ENCODE data around the gene ZSCAN21. TPM values are rescaled to one million over a fixed set of nuclear protein-coding genes. Genes with fewer than 3 reads are reported as not detected.
"Not testable (repeated sequence)": the region's sequence is repeated elsewhere in the genome, so short reads cannot be mapped to it uniquely, and the experiment has no call there.

ZSCAN21 gene
- polyA plus RNA-seq, 1 experiment = 10.6 TPM

- Histone ChIP-seq H3K4me3 (ENCODE audit: low read depth, low read length) (no peak overlapping the region), H3K36me3 (ENCODE audit: control insufficient read depth, insufficient read depth, low read length) (no peaks in the 10 kb centered on the region), H3K27me3 (ENCODE audit: control insufficient read depth, insufficient read depth, low read length) (peaks cover 5% of the 10 kb centered on the region)
- DNase-seq (ENCODE audit: low read depth) = no peak
- CTCF ChIA-PET = interaction anchor here (0.6 to 1.6 kb wide), 3 partner anchors 14 to 26 kb away, joined by 3 to 5 read pairs (median 4); no protein-coding TSS in a partner anchor
- no peak for TF ChIP-seq CTCF (IDR thresholded peaks at IDR 0.05; ENCODE audit: insufficient read depth, low read depth, low read length)
- POLR2A ChIA-PET = no interaction called here
Observed at GRCh38 chr7:100008525-100008924, 41.0 kb upstream of the ZSCAN21 start.

- H3K27me3 ChIP-seq (ENCODE audit: control insufficient read depth, insufficient read depth, low read length); DNase-seq (ENCODE audit: low read depth); H3K36me3 ChIP-seq (ENCODE audit: control insufficient read depth, insufficient read depth, low read length); CTCF ChIA-PET; POLR2A ChIA-PET; H3K4me3 ChIP-seq (ENCODE audit: low read depth, low read length): not testable (repeated sequence)
Observed at GRCh38 chr7:100009952-100010351, 39.6 kb upstream of the ZSCAN21 start.

GRCh38 chr7:100010901-100011300 is 38.7 kb upstream of the ZSCAN21 start:
- Histone ChIP-seq H3K4me3 (ENCODE audit: low read depth, low read length) (no peak overlapping the region), H3K27me3 (ENCODE audit: control insufficient read depth, insufficient read depth, low read length) (peaks cover 3% of the 10 kb centered on the region; the same call in 1 of the 2 replicates), H3K36me3 (ENCODE audit: control insufficient read depth, insufficient read depth, low read length) (no peaks in the 10 kb centered on the region)
- no peak for DNase-seq (ENCODE audit: low read depth)
- ChIA-PET POLR2A (no interaction called here), CTCF (interaction anchor here (0.6 kb wide), 1 partner anchor 22 kb away, joined by 5 read pairs; no protein-coding TSS in a partner anchor)
- no peak for TF ChIP-seq CTCF (IDR thresholded peaks at IDR 0.05; ENCODE audit: insufficient read depth, low read depth, low read length)

GRCh38 chr7:100011516-100011915 is 38.1 kb upstream of the ZSCAN21 start:
- TF ChIP-seq CTCF (IDR thresholded peaks at IDR 0.05; ENCODE audit: insufficient read depth, low read depth, low read length) = no peak
- POLR2A ChIA-PET = no interaction called here
- DNase-seq (ENCODE audit: low read depth) = no peak
- peaks cover 3% of the 10 kb centered on the region; the same call in 1 of the 2 replicates for H3K27me3 ChIP-seq (ENCODE audit: control insufficient read depth, insufficient read depth, low read length)
- no peaks in the 10 kb centered on the region for H3K36me3 ChIP-seq (ENCODE audit: control insufficient read depth, insufficient read depth, low read length)
- H3K4me3 ChIP-seq (ENCODE audit: low read depth, low read length) = no peak overlapping the region
- CTCF ChIA-PET = interaction anchor here (0.6 to 1.0 kb wide), 2 partner anchors 23 to 146 kb away, joined by 3 to 5 read pairs; no protein-coding TSS in a partner anchor

GRCh38 chr7:100012385-100013327 is 36.9 kb upstream of the ZSCAN21 start:
- DNase-seq (ENCODE audit: low read depth); H3K27me3 ChIP-seq (ENCODE audit: control insufficient read depth, insufficient read depth, low read length); H3K36me3 ChIP-seq (ENCODE audit: control insufficient read depth, insufficient read depth, low read length); H3K4me3 ChIP-seq (ENCODE audit: low read depth, low read length); POLR2A ChIA-PET; CTCF ChIA-PET: not testable (repeated sequence)

- no peak overlapping the region for H3K4me3 ChIP-seq (ENCODE audit: low read depth, low read length)
- CTCF ChIA-PET = no interaction called here
- H3K36me3 ChIP-seq (ENCODE audit: control insufficient read depth, insufficient read depth, low read length) = no peaks in the 10 kb centered on the region
- peaks cover 3% of the 10 kb centered on the region; the same call in 1 of the 2 replicates for H3K27me3 ChIP-seq (ENCODE audit: control insufficient read depth, insufficient read depth, low read length)
- POLR2A ChIA-PET = no interaction called here
- no peak for DNase-seq (ENCODE audit: low read depth)
- TF ChIP-seq CTCF (IDR thresholded peaks at IDR 0.05; ENCODE audit: insufficient read depth, low read depth, low read length) = no peak
Observed at GRCh38 chr7:100013328-100013676, 36.3 kb upstream of the ZSCAN21 start.
